H1 (cell line): ENCODE results near the gene ASB3.
"Not testable (repeated sequence)": the region's sequence is repeated elsewhere in the genome, so short reads cannot be mapped to it uniquely, and the experiment has no call there.

ENCODE experiments used
- CHD2 ChIP-seq: IDR thresholded peaks from 2 replicates; pipeline ENCODE4 v1.6.1; 2012; ENCODE audit warnings: low read length, improper control_type of control experiment
- EGR1 ChIP-seq: IDR thresholded peaks from 2 replicates; pipeline ENCODE4 v1.6.1; 2011; ENCODE audit warnings: low read depth, low read length, borderline replicate concordance
- EP300 ChIP-seq, 2 experiments: IDR thresholded peaks; 1 replicate in 1 of 2; 2 replicates in 1 of 2; pipeline ENCODE4 v1.6.1; 2011 to 2012; ENCODE audit warnings: low read depth in 2 of 2, low read length in 2 of 2, mild to moderate bottlenecking in 2 of 2, borderline replicate concordance in 1 of 2, inconsistent platforms in 1 of 2, moderate library complexity in 1 of 2
- GABPA ChIP-seq: IDR thresholded peaks from 2 replicates; pipeline ENCODE4 v1.6.1; 2011; ENCODE audit warnings: mild to moderate bottlenecking, low read length, moderate library complexity, borderline replicate concordance; ENCODE audit not compliant: insufficient read depth
- HDAC6 ChIP-seq: IDR thresholded peaks from one replicate; pipeline ENCODE4 v1.7.1; 2012; ENCODE audit warnings: low read depth, mild to moderate bottlenecking, inconsistent platforms, low read length, moderate library complexity
- POLR2A ChIP-seq, 2 experiments: IDR thresholded peaks; 1 replicate in 1 of 2; 2 replicates in 1 of 2; pipeline ENCODE4 v1.6.1; 2011; ENCODE audit warnings: low read depth in 2 of 2, low read length in 2 of 2, mild to moderate bottlenecking in 2 of 2; ENCODE audit errors: control extremely low read depth in 1 of 2
- RXRA ChIP-seq: IDR thresholded peaks from 2 replicates; pipeline ENCODE4 v1.6.1; 2011; ENCODE audit warnings: low read depth, mild to moderate bottlenecking, low read length, moderate library complexity; ENCODE audit not compliant: insufficient read depth
- SUZ12 ChIP-seq: fragments of 200-600 bp; sonication (generic); IDR thresholded peaks from 2 replicates; pipeline ENCODE4 v1.6.1; 2012; ENCODE audit warnings: mild to moderate bottlenecking, inconsistent platforms, low read length, moderate library complexity, mixed read lengths
- TF ChIP-seq, protein P1 (sequence below): IDR thresholded peaks from 2 replicates; pipeline ENCODE4 v1.6.1; 2012; ENCODE audit warnings: inconsistent platforms
- TF ChIP-seq, protein P2 (sequence below), 3 experiments: IDR thresholded peaks; 1 replicate in 2 of 3; 2 replicates in 1 of 3; pipeline versions ENCODE4 v1.5.1 to v1.6.1; 2011; ENCODE audit warnings: low read length in 3 of 3, mild to moderate bottlenecking in 3 of 3, inconsistent platforms in 2 of 3, low read depth in 1 of 3, moderate library complexity in 1 of 3; ENCODE audit not compliant: insufficient read depth in 1 of 3; ENCODE audit errors: control extremely low read depth in 1 of 3

DNA sequence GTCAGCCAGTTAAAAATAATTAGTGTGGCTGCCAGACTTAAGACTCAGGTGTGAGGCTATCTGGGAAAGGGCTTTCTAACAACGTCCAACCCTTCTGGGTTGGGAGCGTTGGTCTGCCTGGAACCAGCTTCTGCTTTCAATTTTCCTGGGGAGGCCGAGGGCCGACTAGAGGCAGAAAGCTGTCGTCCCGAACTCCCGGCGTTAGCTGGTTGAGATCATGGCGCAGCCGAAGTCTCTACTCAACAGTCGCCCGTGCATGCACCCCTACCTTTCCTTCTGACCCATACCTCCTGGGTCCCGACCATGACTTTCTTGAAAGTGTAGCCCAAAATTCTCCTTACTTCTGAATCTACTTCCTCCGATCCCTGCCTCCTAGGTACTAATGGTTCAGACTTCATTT is 29.5 kb downstream of the ASB3 start:
- not testable (repeated sequence) for TF ChIP-seq RXRA; POLR2A (IDR thresholded peaks at IDR 0.05; ENCODE audit: control extremely low read depth in 1 of 2, low read depth in 2 of 2, low read length in 2 of 2); EGR1; EP300 (IDR thresholded peaks at IDR 0.05; ENCODE audit: borderline replicate concordance in 1 of 2, low read depth in 2 of 2, low read length in 2 of 2); SUZ12; GABPA; CHD2; HDAC6
- TF ChIP-seq, protein P1, sequence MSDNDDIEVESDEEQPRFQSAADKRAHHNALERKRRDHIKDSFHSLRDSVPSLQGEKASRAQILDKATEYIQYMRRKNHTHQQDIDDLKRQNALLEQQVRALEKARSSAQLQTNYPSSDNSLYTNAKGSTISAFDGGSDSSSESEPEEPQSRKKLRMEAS, result not testable (repeated sequence)
- TF ChIP-seq, protein P2, sequence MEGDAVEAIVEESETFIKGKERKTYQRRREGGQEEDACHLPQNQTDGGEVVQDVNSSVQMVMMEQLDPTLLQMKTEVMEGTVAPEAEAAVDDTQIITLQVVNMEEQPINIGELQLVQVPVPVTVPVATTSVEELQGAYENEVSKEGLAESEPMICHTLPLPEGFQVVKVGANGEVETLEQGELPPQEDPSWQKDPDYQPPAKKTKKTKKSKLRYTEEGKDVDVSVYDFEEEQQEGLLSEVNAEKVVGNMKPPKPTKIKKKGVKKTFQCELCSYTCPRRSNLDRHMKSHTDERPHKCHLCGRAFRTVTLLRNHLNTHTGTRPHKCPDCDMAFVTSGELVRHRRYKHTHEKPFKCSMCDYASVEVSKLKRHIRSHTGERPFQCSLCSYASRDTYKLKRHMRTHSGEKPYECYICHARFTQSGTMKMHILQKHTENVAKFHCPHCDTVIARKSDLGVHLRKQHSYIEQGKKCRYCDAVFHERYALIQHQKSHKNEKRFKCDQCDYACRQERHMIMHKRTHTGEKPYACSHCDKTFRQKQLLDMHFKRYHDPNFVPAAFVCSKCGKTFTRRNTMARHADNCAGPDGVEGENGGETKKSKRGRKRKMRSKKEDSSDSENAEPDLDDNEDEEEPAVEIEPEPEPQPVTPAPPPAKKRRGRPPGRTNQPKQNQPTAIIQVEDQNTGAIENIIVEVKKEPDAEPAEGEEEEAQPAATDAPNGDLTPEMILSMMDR (IDR thresholded peaks at IDR 0.05; ENCODE audit: control extremely low read depth in 1 of 3, insufficient read depth in 1 of 3, low read depth in 1 of 3, low read length in 3 of 3), result not testable (repeated sequence)
